ENCODE measurements around the gene ARHGAP22.

Gene ARHGAP22

DNA sequence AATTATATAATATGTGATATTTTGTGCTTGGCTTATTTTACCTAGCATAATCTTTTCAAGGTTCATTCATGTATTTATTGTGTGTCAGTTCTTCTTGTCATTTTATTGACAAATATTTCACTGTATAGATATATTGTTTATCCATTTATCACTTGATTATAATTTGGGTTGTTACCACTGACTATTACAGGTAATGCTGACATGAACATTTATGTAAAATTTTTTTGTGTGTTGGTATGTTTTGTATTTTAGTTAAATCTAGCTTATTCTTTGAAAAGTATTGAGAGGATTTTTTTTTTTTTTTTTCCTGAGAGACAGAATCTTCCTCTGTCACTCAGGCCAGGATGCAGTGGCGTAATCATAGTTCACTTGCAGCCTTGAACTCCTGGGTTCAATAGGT is 190.7 kb downstream of the ARHGAP22 start:
- Histone ChIP-seq H2BK12ac (ENCODE audit: low read length in 2 of 2) (no peak overlapping the region), H3K9ac (ENCODE audit: low read length) (no peak overlapping the region), H3K4ac (ENCODE audit: low read depth in 1 of 2, low read length in 2 of 2) (no peak overlapping the region), H2BK120ac (ENCODE audit: low read depth, low read length) (no peak overlapping the region), H3K14ac (ENCODE audit: low read length in 2 of 2) (no peak overlapping the region), H4K91ac (ENCODE audit: low read length) (no peak overlapping the region), H3K23ac (ENCODE audit: low read length in 2 of 2) (no peak overlapping the region), H2BK5ac (ENCODE audit: low read depth, low read length, poor library complexity, severe bottlenecking) (no peak overlapping the region), H4K8ac (ENCODE audit: low read length) (no peak overlapping the region), H2BK15ac (ENCODE audit: low read depth, poor library complexity, severe bottlenecking) (no peak overlapping the region), H3K4me1 (ENCODE audit: control insufficient read depth, insufficient read depth, low read depth, low read length) (no peaks in the 10 kb centered on the region), H2AK5ac (ENCODE audit: low read length, severe bottlenecking) (no peak overlapping the region), H3K4me2 (ENCODE audit: low read length, poor library complexity, severe bottlenecking) (no peak overlapping the region), H3K9me3 (ENCODE audit: control insufficient read depth, low read length) (peaks cover 27% of the 10 kb centered on the region), H3K18ac (ENCODE audit: low read depth in 1 of 2, low read length in 2 of 2) (no peak overlapping the region), H3K27ac (ENCODE audit: low read length, poor library complexity, severe bottlenecking) (no peak overlapping the region), H3K27me3 (ENCODE audit: control insufficient read depth in 1 of 2, insufficient read depth in 1 of 2, low read length in 2 of 2) (no peaks in the 10 kb centered on the region), H3K36me3 (ENCODE audit: control insufficient read depth in 1 of 2, insufficient read depth in 2 of 2, low read depth in 1 of 2, low read length in 2 of 2) (peaks cover 2 to 40% of the 10 kb centered on the region in 2 experiments), H3K4me3 (ENCODE audit: insufficient read depth in 1 of 2, low read depth in 1 of 2, low read length in 2 of 2) (no peak overlapping the region), H3K79me1 (replicated peaks; ENCODE audit: low read length, poor library complexity, severe bottlenecking) (peaks cover 10% of the 10 kb centered on the region), H2AFZ (ENCODE audit: low read depth, low read length) (no peak overlapping the region)
- DNase-seq = no peak
- WGBS = no CpG with 5 or more reads among the region's 1 CpG

DNA sequence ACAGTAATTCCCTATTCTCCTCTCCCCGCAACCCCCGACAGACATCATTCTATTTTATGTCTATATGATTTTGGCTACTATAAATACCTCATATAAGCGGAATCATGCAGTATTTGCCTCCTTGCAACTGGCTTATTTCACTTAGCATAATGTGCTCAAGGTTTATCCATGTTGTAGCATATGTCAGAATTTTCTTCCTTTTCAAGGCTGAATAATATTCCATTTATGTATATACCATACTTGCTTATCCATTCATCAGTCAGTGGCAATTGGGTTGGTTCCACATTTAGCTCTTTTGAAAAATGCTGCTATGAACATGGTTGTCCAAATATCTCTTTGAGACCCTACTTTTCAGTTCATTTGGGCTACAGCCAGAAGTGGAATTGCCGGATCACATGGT is 191.9 kb downstream of the ARHGAP22 start:
- Histone ChIP-seq H3K4ac (ENCODE audit: low read depth in 1 of 2, low read length in 2 of 2) (no peak overlapping the region), H3K18ac (ENCODE audit: low read depth in 1 of 2, low read length in 2 of 2) (no peak overlapping the region), H2BK120ac (ENCODE audit: low read depth, low read length) (no peak overlapping the region), H2BK12ac (ENCODE audit: low read length in 2 of 2) (no peak overlapping the region), H3K9ac (ENCODE audit: low read length) (no peak overlapping the region), H2AFZ (ENCODE audit: low read depth, low read length) (no peak overlapping the region), H2AK5ac (ENCODE audit: low read length, severe bottlenecking) (no peak overlapping the region), H3K79me1 (replicated peaks; ENCODE audit: low read length, poor library complexity, severe bottlenecking) (peaks cover 13% of the 10 kb centered on the region), H4K8ac (ENCODE audit: low read length) (no peak overlapping the region), H2BK5ac (ENCODE audit: low read depth, low read length, poor library complexity, severe bottlenecking) (no peak overlapping the region), H3K27me3 (ENCODE audit: control insufficient read depth in 1 of 2, insufficient read depth in 1 of 2, low read length in 2 of 2) (no peaks in the 10 kb centered on the region), H3K27ac (ENCODE audit: low read length, poor library complexity, severe bottlenecking) (no peak overlapping the region), H3K4me3 (ENCODE audit: insufficient read depth in 1 of 2, low read depth in 1 of 2, low read length in 2 of 2) (no peak overlapping the region), H4K91ac (ENCODE audit: low read length) (no peak overlapping the region), H3K9me3 (ENCODE audit: control insufficient read depth, low read length) (peaks cover 27% of the 10 kb centered on the region), H3K23ac (ENCODE audit: low read length in 2 of 2) (no peak overlapping the region), H3K4me1 (ENCODE audit: control insufficient read depth, insufficient read depth, low read depth, low read length) (no peaks in the 10 kb centered on the region), H3K14ac (ENCODE audit: low read length in 2 of 2) (no peak overlapping the region), H2BK15ac (ENCODE audit: low read depth, poor library complexity, severe bottlenecking) (no peak overlapping the region), H3K4me2 (ENCODE audit: low read length, poor library complexity, severe bottlenecking) (no peak overlapping the region), H3K36me3 (ENCODE audit: control insufficient read depth in 1 of 2, insufficient read depth in 2 of 2, low read depth in 1 of 2, low read length in 2 of 2) (peaks cover 2 to 43% of the 10 kb centered on the region in 2 experiments)
- DNase-seq = no peak
- 100% methylated on average over 3 of the region's 4 CpGs for WGBS

DNA sequence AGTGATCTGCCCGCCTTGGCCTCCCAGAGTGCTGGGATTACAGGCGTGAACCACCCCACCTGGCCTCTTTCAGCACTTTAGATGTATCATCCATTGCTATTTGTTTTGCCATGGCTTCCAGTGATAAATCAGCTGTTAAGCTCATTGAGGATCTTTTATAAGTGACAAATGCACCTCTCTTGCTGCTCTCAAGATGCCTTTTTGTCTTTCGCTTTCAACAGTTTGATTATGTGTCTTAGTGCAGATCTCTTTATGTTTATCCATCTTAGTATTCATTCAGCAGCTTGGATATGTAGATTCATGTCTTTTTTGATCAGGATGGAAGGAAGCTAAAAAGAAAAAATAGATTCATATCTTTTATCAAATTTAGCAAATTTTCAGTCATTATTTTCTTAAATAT is 192.8 kb downstream of the ARHGAP22 start:
- H2BK15ac ChIP-seq (ENCODE audit: low read depth, poor library complexity, severe bottlenecking) = no peak overlapping the region
- no peak overlapping the region for H3K23ac ChIP-seq (ENCODE audit: low read length in 2 of 2)
- 98% methylated on average over 2 of the region's 3 CpGs for WGBS
- H3K9ac ChIP-seq (ENCODE audit: low read length) = no peak overlapping the region
- no peaks in the 10 kb centered on the region for H3K27me3 ChIP-seq (ENCODE audit: control insufficient read depth in 1 of 2, insufficient read depth in 1 of 2, low read length in 2 of 2)
- peaks cover 2 to 43% of the 10 kb centered on the region in 2 experiments for H3K36me3 ChIP-seq (ENCODE audit: control insufficient read depth in 1 of 2, insufficient read depth in 2 of 2, low read depth in 1 of 2, low read length in 2 of 2)
- no peaks in the 10 kb centered on the region for H3K4me1 ChIP-seq (ENCODE audit: control insufficient read depth, insufficient read depth, low read depth, low read length)
- no peak overlapping the region for H2BK12ac ChIP-seq (ENCODE audit: low read length in 2 of 2)
- H3K79me1 ChIP-seq (replicated peaks; ENCODE audit: low read length, poor library complexity, severe bottlenecking) = peaks cover 11% of the 10 kb centered on the region
- H2BK120ac ChIP-seq (ENCODE audit: low read depth, low read length) = no peak overlapping the region
- no peak overlapping the region for H3K4ac ChIP-seq (ENCODE audit: low read depth in 1 of 2, low read length in 2 of 2)
- H3K27ac ChIP-seq (ENCODE audit: low read length, poor library complexity, severe bottlenecking) = no peak overlapping the region
- H3K18ac ChIP-seq (ENCODE audit: low read depth in 1 of 2, low read length in 2 of 2) = no peak overlapping the region
- peak overlapping the region in 1 of 2 experiments; percentile 25 for H3K4me3 ChIP-seq (ENCODE audit: insufficient read depth in 1 of 2, low read depth in 1 of 2, low read length in 2 of 2)
- no peak overlapping the region for H3K4me2 ChIP-seq (ENCODE audit: low read length, poor library complexity, severe bottlenecking)
- no peak overlapping the region for H2AFZ ChIP-seq (ENCODE audit: low read depth, low read length)
- H3K9me3 ChIP-seq (ENCODE audit: control insufficient read depth, low read length) = peaks cover 27% of the 10 kb centered on the region
- no peak overlapping the region for H2AK5ac ChIP-seq (ENCODE audit: low read length, severe bottlenecking)
- H2BK5ac ChIP-seq (ENCODE audit: low read depth, low read length, poor library complexity, severe bottlenecking) = no peak overlapping the region
- no peak overlapping the region for H4K91ac ChIP-seq (ENCODE audit: low read length)
- no peak for DNase-seq
- no peak overlapping the region for H3K14ac ChIP-seq (ENCODE audit: low read length in 2 of 2)
- H4K8ac ChIP-seq (ENCODE audit: low read length) = no peak overlapping the region

DNA sequence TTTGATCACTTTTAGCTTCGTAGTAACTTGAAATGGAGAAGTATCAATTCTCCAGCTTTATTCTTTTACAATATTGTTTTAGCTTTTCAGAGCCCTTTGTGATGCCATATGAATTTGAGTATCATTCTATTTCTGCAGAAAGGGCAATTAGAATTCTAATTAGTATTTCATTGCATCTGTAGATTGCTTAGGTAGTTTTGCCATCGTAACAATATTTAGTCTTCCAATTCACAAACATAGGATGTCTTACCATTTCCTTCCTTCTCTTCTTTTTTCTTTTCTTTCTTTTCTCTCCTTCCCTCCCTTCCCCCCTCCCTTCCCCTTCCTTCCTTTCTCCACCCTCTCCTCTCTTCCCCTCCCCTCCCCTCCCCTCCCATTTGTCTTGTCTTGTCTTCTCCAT is 193.4 kb downstream of the ARHGAP22 start:
- Histone ChIP-seq H2AFZ (ENCODE audit: low read depth, low read length) (no peak overlapping the region), H3K4ac (ENCODE audit: low read depth in 1 of 2, low read length in 2 of 2) (no peak overlapping the region), H2BK15ac (ENCODE audit: low read depth, poor library complexity, severe bottlenecking) (no peak overlapping the region), H3K27me3 (ENCODE audit: control insufficient read depth in 1 of 2, insufficient read depth in 1 of 2, low read length in 2 of 2) (no peaks in the 10 kb centered on the region), H2BK120ac (ENCODE audit: low read depth, low read length) (no peak overlapping the region), H3K79me1 (replicated peaks; ENCODE audit: low read length, poor library complexity, severe bottlenecking) (peaks cover 11% of the 10 kb centered on the region), H3K27ac (ENCODE audit: low read length, poor library complexity, severe bottlenecking) (no peak overlapping the region), H3K9me3 (ENCODE audit: control insufficient read depth, low read length) (peaks cover 27% of the 10 kb centered on the region), H3K4me1 (ENCODE audit: control insufficient read depth, insufficient read depth, low read depth, low read length) (no peaks in the 10 kb centered on the region), H3K36me3 (ENCODE audit: control insufficient read depth in 1 of 2, insufficient read depth in 2 of 2, low read depth in 1 of 2, low read length in 2 of 2) (peaks cover 2 to 43% of the 10 kb centered on the region in 2 experiments), H3K23ac (ENCODE audit: low read length in 2 of 2) (no peak overlapping the region), H4K91ac (ENCODE audit: low read length) (no peak overlapping the region), H2BK12ac (ENCODE audit: low read length in 2 of 2) (no peak overlapping the region), H4K8ac (ENCODE audit: low read length) (no peak overlapping the region), H3K4me2 (ENCODE audit: low read length, poor library complexity, severe bottlenecking) (no peak overlapping the region), H3K9ac (ENCODE audit: low read length) (no peak overlapping the region), H2BK5ac (ENCODE audit: low read depth, low read length, poor library complexity, severe bottlenecking) (no peak overlapping the region), H3K14ac (ENCODE audit: low read length in 2 of 2) (no peak overlapping the region), H3K18ac (ENCODE audit: low read depth in 1 of 2, low read length in 2 of 2) (no peak overlapping the region), H3K4me3 (ENCODE audit: insufficient read depth in 1 of 2, low read depth in 1 of 2, low read length in 2 of 2) (no peak overlapping the region), H2AK5ac (ENCODE audit: low read length, severe bottlenecking) (no peak overlapping the region)
- no peak for DNase-seq
- WGBS = 93% methylated on average over 1 of the region's 2 CpGs

Measured in mesenchymal stem cell (in vitro differentiated cells and primary cell).